BJ (cell line): ENCODE data around the gene TIMP1. TPM values are rescaled to one million over a fixed set of nuclear protein-coding genes. Genes with fewer than 3 reads are reported as not detected.

ENCODE experiments used
- CTCF ChIA-PET: fragments of 350-600 bp; formaldehyde crosslinking; extraction: SDS; loops from one replicate; lab custom pipeline; 2021; ENCODE audit warnings: antibody characterized with exemption, inconsistent platforms; lab: Yijun Ruan, JAX
- POLR2A ChIA-PET: fragments of 300-600 bp; sonication (Branson Sonifier 250); formaldehyde crosslinking; extraction: SDS; loops from one replicate; lab custom pipeline; 2021; ENCODE audit warnings: antibody characterized with exemption; lab: Charles Lee
- DNase-seq: peaks from one replicate; pipeline ENCODE4 v3.0.0-alpha.2; 2011; ENCODE audit warnings: low read depth
- H3K27me3 ChIP-seq: 2 replicates; pipeline ENCODE4 v1.6.0; 2011; ENCODE audit warnings: low read length; ENCODE audit not compliant: control insufficient read depth, insufficient read depth
- H3K36me3 ChIP-seq: 2 replicates; pipeline ENCODE4 v1.5.1; 2011; ENCODE audit warnings: low read length; ENCODE audit not compliant: control insufficient read depth, insufficient read depth
- H3K4me3 ChIP-seq: 2 replicates; pipeline ENCODE4 v1.5.1; 2011; ENCODE audit warnings: low read depth, mild to moderate bottlenecking, control low read depth, low read length
- CTCF ChIP-seq: IDR thresholded peaks from 2 replicates; pipeline ENCODE4 v1.5.1; 2011; ENCODE audit warnings: low read depth, mild to moderate bottlenecking, control low read depth, inconsistent platforms, low read length, moderate library complexity; ENCODE audit not compliant: insufficient read depth
- polyA plus RNA-seq: library from polyadenylated mRNA; depleted of rRNA; stranded (reverse); fragments of >200 nt; gene quantifications from 2 replicates; pipeline ENCODE4 v1.2.3, GENCODE V29; 2011

Gene TIMP1
- polyA plus RNA-seq, 1 experiment, result 1,870 TPM

- ChIA-PET CTCF (no interaction called here), POLR2A (interaction anchor here (1.0 kb wide), 1 partner anchor 87 kb away, joined by 3 read pairs; no protein-coding TSS in a partner anchor)
- TF ChIP-seq CTCF, result no peak
- DNase-seq, result no peak
- H3K27me3 ChIP-seq, result no peaks in the 10 kb centered on the region
- H3K36me3 ChIP-seq, result peaks cover 2% of the 10 kb centered on the region; the same call in 1 of the 2 replicates
- no peak overlapping the region for H3K4me3 ChIP-seq
Observed at GRCh38 chrX:47587906-47588735, 5.9 kb downstream of the TIMP1 start.

- no peaks in the 10 kb centered on the region for H3K27me3 ChIP-seq
- no peak overlapping the region for H3K4me3 ChIP-seq
- CTCF ChIA-PET, result no interaction called here
- POLR2A ChIA-PET, result no interaction called here
- TF ChIP-seq CTCF, result no peak
- DNase-seq, result no peak
- no peaks in the 10 kb centered on the region for H3K36me3 ChIP-seq
Observed at GRCh38 chrX:47590984-47591383, 8.7 kb downstream of the TIMP1 start.

GRCh38 chrX:47593522-47593921 lies 11.3 kb downstream of the TIMP1 start:
- ChIA-PET POLR2A (no interaction called here), CTCF (no interaction called here)
- no peak for DNase-seq
- no peaks in the 10 kb centered on the region for H3K27me3 ChIP-seq
- no peak overlapping the region for H3K4me3 ChIP-seq
- H3K36me3 ChIP-seq, result no peaks in the 10 kb centered on the region
- no peak for TF ChIP-seq CTCF

GRCh38 chrX:47595716-47596251 lies 13.5 kb downstream of the TIMP1 start:
- POLR2A ChIA-PET, result no interaction called here
- H3K27me3 ChIP-seq, result no peaks in the 10 kb centered on the region
- no peak for DNase-seq
- no peaks in the 10 kb centered on the region for H3K36me3 ChIP-seq
- CTCF ChIA-PET, result interaction anchor here (0.5 to 1.0 kb wide), 2 partner anchors 18 to 48 kb away, joined by 3 to 4 read pairs; no protein-coding TSS in a partner anchor
- TF ChIP-seq CTCF, result no peak
- no peak overlapping the region for H3K4me3 ChIP-seq

- CTCF ChIA-PET, result interaction anchor here (0.5 kb wide), 1 partner anchor 18 kb away, joined by 4 read pairs; no protein-coding TSS in a partner anchor
- TF ChIP-seq CTCF, result no peak
- Histone ChIP-seq H3K27me3 (no peaks in the 10 kb centered on the region), H3K4me3 (no peak overlapping the region), H3K36me3 (no peaks in the 10 kb centered on the region)
- POLR2A ChIA-PET, result no interaction called here
- no peak for DNase-seq
Observed at GRCh38 chrX:47596256-47596655, 14.0 kb downstream of the TIMP1 start.
